DMS79 (cell line): ENCODE results near the gene NRIP2.
"Not testable (repeated sequence)": the region's sequence is repeated elsewhere in the genome, so short reads cannot be mapped to it uniquely, and the experiment has no call there.

Experiments
- DNase-seq: peaks from one replicate; lab custom pipeline; 2025; lab: John Stamatoyannopoulos, UW

NRIP2 gene

GRCh38 chr12:2834581-2835491 is at the start of gene NRIP2:
TSS of gene NRIP2 (minus strand) at chr12:2835035. CDS start at chr12:2834983, 52 bp downstream.
- DNase-seq: no peak

DNA sequence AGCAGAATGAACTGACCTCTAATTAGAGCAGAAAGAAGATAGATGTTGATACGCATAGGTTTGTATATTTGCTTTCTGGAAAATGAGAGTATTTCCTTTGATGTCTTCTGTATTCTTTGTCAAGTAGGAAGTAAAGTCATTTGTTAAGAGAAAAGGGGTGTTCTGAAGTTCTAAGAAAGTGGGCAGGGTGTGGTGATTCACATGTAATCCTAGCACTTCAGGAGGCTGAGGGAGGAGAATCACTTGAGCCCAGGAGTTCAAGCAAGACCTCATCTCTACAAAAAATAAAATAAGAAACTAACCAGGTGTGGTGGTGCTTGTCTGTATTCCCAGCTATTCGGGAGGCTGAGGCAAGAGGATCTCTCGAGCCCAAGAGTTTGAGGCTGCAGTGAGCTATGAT is 45.0 kb upstream of the NRIP2 start:
- no peak for DNase-seq

DNA sequence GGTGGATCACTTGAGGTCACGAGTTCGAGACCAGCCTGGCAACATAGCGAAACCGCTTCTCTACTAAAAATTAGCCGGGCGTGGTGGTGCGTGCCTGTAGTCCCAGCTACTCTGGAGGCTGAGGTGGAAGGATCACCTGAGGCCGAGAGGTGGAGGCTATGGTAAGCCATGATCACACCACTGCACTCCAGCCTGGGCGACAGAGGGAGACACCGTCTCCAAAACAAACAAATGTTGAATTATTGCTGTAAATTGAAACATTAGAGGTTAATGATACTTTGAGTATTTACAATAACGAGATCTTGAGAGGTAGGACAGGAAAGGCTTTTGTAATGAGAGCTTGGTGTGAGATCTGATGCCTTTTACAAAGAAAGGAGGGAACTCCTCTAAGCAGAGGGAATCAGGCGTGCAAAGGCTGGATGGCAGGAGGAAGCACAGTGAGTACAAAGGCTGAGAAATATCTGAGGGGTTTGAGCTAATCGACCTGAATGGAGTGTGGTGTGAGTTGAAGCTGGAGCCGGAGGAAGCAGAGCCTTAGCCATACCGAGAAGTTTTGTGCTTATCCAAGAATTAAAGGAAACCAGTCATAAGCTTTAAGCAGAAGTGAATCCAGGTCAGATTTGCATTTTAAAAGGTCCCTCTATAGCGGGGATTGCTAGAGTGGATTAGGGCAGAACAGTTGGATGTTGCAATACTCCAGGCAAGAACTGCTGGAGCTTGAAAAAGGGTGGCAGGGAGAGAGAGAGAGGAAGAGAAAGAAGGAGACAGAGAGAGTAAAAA is 43.3 kb upstream of the NRIP2 start:
- peak; percentile 39 for DNase-seq

DNA sequence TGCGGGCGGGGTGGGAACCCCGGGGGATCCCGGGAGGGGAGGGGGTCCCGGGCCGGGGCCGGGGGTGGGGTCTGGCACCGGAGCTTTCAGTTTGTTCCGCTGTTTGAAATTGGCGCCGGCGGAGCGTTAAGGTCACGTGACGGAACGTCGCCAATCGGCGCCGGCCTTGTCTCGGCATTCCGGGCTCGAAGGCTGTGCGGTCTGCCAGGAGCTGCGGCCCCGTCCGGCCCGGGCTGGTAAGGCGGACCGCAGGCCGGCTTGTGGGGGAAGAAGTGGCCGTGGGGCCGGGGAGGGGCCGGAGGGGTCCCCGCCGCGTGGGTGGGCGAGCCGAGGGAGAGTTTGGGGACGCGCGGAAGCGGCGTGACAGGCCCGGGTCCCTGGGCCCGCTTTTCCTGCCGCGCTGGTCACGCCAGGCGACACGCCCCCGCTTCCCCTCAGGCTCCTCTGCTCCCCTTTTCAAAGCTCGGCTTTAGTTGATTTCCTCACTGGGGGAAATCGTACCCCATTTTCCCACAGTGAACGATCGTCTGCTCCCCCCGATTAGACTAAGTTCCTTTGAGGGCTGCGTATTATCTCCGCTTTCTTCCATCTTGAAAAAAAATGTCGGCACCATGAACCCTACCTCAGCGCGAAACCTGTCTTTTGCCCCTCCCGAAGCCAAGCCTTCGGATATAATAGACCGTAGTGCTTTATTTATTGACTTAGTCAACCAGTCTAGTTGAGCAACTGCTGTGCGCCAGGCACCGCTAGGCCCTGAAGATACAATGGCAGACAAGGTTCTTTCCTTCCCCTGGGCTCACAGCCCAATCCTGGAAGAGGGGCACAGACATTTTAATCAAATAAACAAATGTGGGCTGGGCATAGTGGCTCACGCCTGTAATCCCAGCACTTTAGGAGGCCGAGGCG is 42.5 kb upstream of the NRIP2 start, which contains the start of the genes FOXM1 and RHNO1:
FOXM1 (minus strand) TSS at position 128 of the 906 bp plus-strand sequence. CDS start 2,696 bp downstream, outside the sequence.
RHNO1 (plus strand) TSS at position 177 of the 906 bp plus-strand sequence. CDS start 8,144 bp downstream, outside the sequence.
- DNase-seq: peak; percentile 83

DNA sequence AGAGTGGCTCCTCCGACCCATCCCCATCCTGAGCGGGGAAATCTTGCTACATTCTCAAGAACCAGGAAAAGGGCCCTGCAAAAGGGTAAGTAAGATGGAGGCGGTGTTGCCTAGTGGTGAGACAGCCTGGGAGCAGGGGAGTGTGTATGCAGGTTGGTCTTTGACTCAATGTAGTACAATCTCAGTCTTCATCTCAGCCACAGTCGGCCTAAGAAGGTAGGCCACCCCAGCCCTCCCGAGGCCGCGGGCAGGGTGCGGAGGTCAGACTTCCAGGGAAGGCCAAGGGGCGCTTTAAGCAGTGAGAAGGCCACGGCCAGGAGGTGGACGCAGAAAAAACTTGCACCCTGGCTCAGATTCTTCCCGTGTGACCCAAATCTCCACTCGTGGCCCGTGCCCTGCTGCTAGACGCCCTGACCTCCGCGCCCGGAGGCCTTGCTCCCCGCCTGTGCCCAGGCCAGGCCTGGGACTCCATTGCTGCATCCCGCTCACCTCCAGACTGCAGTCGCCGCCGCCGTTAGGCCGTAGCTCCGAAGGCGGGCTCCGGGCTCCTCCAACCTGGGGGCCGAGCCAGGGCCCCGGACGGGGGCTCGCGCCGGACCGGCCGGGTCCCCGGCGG is 41.7 kb upstream of the NRIP2 start:
- DNase-seq: no peak

- DNase-seq: not testable (repeated sequence)
These were observed 34.3 kb upstream of the NRIP2 start for GRCh38 chr12:2868986-2869632.

DNA sequence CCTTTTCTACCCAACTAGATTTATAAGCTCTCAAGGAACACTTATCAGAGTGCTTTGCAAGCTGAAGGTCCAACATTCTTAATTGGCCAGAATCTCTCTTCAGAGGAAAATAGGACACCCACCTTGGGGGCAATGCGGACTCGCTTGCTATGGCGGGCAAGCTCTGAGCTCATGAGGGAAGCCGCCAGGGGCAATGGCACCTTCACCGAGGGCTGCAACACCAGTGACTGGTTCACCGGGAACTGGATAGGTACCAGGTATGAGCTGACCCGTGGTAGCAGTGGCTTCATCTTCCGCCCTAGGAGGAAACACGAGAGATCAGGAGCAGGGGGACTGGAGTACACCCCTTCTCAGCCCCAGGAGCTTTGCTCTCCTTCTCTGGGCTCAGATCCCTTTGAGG is 29.4 kb upstream of the NRIP2 start:
- DNase-seq: no peak

DNA sequence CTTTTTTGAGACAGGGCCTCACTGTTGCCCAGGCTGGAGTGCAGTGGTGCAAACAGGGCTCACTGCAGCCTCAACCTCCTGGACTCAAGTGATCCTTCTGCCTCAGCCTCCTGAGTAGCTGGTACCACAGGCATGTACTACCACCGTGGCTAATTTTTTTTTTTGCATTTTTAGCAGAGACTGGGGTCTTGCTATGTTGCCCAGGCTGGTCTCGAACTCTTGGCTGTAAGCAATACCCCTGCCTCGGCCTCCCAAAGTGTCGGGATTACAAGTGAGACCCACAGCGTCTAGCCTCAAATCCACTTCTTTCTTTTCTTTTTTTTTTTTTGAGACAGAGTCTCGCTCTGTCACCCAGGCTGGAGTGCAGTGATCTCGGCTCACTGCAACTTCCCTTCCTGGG is 28.6 kb upstream of the NRIP2 start:
- DNase-seq: not testable (repeated sequence)

- DNase-seq: no peak
These were observed 28.0 kb upstream of the NRIP2 start for GRCh38 chr12:2862876-2863275.

DNA sequence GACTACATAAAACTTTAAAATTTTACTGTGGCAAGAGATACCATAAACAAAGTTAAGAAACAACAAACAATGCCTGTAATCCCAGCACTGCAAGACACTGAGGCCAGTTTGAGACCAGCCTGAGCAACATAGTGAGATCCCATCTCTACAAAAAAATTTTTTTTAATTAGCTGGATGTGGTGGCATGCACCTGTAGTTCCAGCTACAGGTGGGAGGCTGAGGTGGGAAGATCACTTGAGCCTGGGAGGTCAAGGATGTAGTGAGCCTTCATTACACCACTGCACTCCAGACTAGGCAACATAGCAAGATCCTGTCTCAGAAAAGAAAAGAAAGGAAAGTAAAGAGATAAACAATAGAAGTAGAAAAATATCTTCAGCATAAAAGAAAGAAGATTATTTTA is 25.3 kb upstream of the NRIP2 start:
- no peak for DNase-seq

- no peak for DNase-seq
These were observed 24.1 kb upstream of the NRIP2 start for GRCh38 chr12:2858944-2859421.

- DNase-seq: no peak
These were observed 23.5 kb upstream of the NRIP2 start for GRCh38 chr12:2858334-2858733.

GRCh38 chr12:2857576-2857975 is 22.7 kb upstream of the NRIP2 start:
- no peak for DNase-seq

- DNase-seq: peak; percentile 68
These were observed 22.2 kb upstream of the NRIP2 start, which contains the start of gene TEX52 for GRCh38 chr12:2857021-2857431. TSS of gene TEX52 (minus strand) at chr12:2857039. CDS start at chr12:2857026, 13 bp downstream.

GRCh38 chr12:2856051-2856450 is 21.2 kb upstream of the NRIP2 start:
- no peak for DNase-seq

GRCh38 chr12:2855546-2855945 is 20.7 kb upstream of the NRIP2 start:
- no peak for DNase-seq

DNA sequence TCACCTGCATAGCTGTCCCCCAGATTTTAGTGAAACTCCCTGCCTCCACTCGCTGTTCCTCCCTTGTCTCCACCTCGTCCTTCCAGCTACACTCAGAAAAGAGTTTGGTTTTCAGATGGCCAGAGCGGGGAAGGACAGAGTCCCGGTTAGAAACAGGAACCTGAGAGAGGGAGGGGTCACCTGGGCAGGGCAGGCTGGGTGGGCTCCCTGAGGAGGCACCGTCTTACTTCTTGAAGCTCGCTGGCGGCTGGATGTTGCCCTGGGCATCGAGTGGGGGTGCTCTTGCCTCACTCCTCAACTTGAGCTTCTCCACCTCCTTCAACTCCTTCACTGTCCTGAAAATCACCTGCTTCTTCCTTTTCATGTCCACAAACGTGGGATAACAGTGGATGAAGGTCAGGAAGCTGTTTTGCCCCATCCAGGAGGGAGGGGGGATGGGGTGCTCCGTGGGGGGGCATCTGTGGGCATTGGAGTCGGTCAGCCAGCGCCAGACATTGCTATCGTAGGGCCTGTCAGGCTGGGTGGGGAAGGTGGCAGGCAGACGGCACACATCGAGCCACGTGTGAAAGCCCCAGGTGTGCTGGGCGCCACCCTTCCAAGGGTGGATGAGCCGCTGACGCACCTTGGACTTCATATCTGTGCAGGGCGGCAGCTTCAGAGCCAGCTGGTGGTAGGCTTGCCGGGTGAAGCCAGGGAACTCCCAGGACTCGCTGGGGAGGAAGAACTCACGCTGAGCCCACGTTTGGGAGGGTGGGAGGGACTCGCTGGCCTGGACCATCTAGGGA is 20.0 kb upstream of the NRIP2 start:
- DNase-seq: no peak

GRCh38 chr12:2853626-2854025 is 18.8 kb upstream of the NRIP2 start:
- DNase-seq: no peak

DNA sequence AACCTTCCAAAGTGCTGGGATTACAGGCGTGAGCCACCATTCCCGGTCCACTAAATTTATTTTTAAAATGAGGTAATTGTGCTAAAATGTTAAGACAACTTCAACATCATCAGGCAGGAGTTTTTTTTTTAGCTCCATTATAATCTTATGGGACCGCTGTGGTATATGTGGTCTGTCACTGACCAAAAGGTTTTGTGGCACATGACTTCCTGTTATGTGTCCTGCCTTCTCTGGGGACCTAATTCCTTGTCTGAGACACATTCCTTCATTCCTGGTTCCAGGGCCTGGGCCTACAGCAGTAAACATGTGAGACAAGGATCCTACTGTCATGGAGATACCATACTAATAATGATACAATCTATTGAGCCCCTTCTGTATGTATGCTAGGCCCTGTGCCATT is 17.1 kb upstream of the NRIP2 start:
- DNase-seq: no peak

- DNase-seq: no peak
These were observed 10.4 kb upstream of the NRIP2 start for GRCh38 chr12:2845280-2845679.
